Lung (tissue), 12 donors: ENCODE data around the gene EFCAB5. TPM values are rescaled to one million over a fixed set of nuclear protein-coding genes. Genes with fewer than 3 reads are reported as not detected.

Source experiments
- ATAC-seq: fragments of 200-7000 bp; cut with Tn5 transposase; one replicate; pipeline ENCODE4 v1.9.1; 2020; ENCODE audit warnings: moderate number of reproducible peaks; ENCODE audit not compliant: insufficient read depth, low FRiP score
- DNase-seq, 3 donors: peaks; one replicate each; pipeline ENCODE4 v3.0.0-alpha.2; 2013 to 2017
- H3K27ac ChIP-seq, 2 donors: one replicate each; pipeline ENCODE4 v1.5.1; 2013; ENCODE audit warnings: mild to moderate bottlenecking in 2 of 2, moderate library complexity in 2 of 2, control low read depth in 1 of 2, inconsistent platforms in 1 of 2, low read depth in 1 of 2, low read length in 1 of 2
- H3K27me3 ChIP-seq, 3 donors: one replicate each; pipeline ENCODE4 v1.5.1; 2013; ENCODE audit warnings: low read length in 2 of 3; ENCODE audit not compliant: control insufficient read depth in 3 of 3, insufficient read depth in 3 of 3
- H3K36me3 ChIP-seq, 4 donors: one replicate each; pipeline ENCODE4 v1.5.1; 2013; ENCODE audit warnings: low read length in 4 of 4, mild to moderate bottlenecking in 1 of 4, moderate library complexity in 1 of 4; ENCODE audit not compliant: control insufficient read depth in 4 of 4, insufficient read depth in 4 of 4
- H3K4me1 ChIP-seq, 5 donors: one replicate each; pipeline ENCODE4 v1.5.1; 2013; ENCODE audit warnings: low read length in 5 of 5, mild to moderate bottlenecking in 2 of 5, moderate library complexity in 1 of 5; ENCODE audit not compliant: control insufficient read depth in 5 of 5, insufficient read depth in 5 of 5
- H3K4me3 ChIP-seq: one replicate; pipeline ENCODE4 v1.5.1; 2013; ENCODE audit warnings: mild to moderate bottlenecking, control low read depth, moderate library complexity
- H3K9ac ChIP-seq, 2 donors: one replicate each; pipeline ENCODE4 v1.5.1; 2013; ENCODE audit warnings: low read length in 2 of 2, control low read depth in 1 of 2; ENCODE audit not compliant: insufficient read depth in 1 of 2
- H3K9me3 ChIP-seq, 4 donors: one replicate each; pipeline ENCODE4 v1.5.1; 2013; ENCODE audit warnings: low read length in 3 of 4, mild to moderate bottlenecking in 1 of 4, moderate library complexity in 1 of 4; ENCODE audit not compliant: control insufficient read depth in 4 of 4, insufficient read depth in 3 of 4
- WGBS, 2 donors: extraction: QIAGEN DNeasy Blood & Tissue Kit; methylation state at CpG; one replicate each; pipeline ENCODE4 v1.1.7; 2013; 5-methylcytosine and 5-hydroxymethylcytosine counted together
- polyA plus RNA-seq, 2 donors: library from polyadenylated mRNA; stranded (reverse); fragments of 200-250 nt; gene quantifications; one replicate each; pipeline ENCODE4 v1.2.1, GENCODE V29; 2013
- total RNA-seq, 2 donors: library from RNA; depleted of rRNA in 1 of 2; stranded (reverse); fragments of >200 nt in 1 of 2; gene quantifications; one replicate each; pipeline ENCODE4 v1.2.1, GENCODE V29; 2014 to 2021
- TF ChIP-seq, protein P1 (sequence below): IDR thresholded peaks from 2 replicates; pipeline ENCODE4 v1.5.1; 2012; ENCODE audit warnings: mild to moderate bottlenecking; ENCODE audit errors: control extremely low read depth, extremely low read depth
- donor health status: control.
- donor health status: control.
- donor health status: Bipolar disorder and iron deficiency.
- donor health status: healthy.
- donor health status: DM: yes; HTN: yes; CAD: no.

The EFCAB5 gene
- total and polyA plus RNA-seq, 4 donors = 0.09 to 2.2 (median 0.42) TPM

DNA sequence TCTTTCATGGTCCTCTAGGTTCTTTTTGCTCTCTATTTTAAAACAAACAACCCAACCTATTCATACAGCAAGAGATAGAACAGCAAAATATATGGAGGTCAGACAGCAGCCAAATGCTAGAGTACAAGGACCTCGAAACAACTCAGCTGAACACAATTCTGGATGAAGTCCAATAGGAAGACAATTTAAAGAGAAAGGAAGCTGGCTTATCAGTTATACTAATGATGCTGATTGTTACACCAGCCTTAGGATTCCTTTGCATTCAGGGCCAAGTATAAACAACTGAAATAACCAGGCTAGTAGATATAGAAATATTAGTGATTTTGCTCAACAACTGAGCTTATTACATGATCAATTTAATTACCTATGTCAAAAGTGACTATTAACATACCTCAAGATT is 13.9 kb upstream of the EFCAB5 start:
- Histone ChIP-seq H3K9me3 (no peaks in the 10 kb centered on the region), H3K9ac (peak overlapping the region in 1 of 2 donors; percentile 5), H3K4me1 (peaks cover 0 to 37% (median 9%) of the 10 kb centered on the region in 5 donors), H3K27ac (no peak overlapping the region), H3K36me3 (peaks cover 0 to 3% (median 0%) of the 10 kb centered on the region in 4 donors), H3K4me3 (no peak overlapping the region), H3K27me3 (no peaks in the 10 kb centered on the region)
- ATAC-seq (no peak), DNase-seq (peak in 2 of 3 donors; percentile 21 to 40)
- WGBS, 2 donors = 19 to 20% methylated on average over 1 of the region's 1 CpG
- TF ChIP-seq, protein P1, sequence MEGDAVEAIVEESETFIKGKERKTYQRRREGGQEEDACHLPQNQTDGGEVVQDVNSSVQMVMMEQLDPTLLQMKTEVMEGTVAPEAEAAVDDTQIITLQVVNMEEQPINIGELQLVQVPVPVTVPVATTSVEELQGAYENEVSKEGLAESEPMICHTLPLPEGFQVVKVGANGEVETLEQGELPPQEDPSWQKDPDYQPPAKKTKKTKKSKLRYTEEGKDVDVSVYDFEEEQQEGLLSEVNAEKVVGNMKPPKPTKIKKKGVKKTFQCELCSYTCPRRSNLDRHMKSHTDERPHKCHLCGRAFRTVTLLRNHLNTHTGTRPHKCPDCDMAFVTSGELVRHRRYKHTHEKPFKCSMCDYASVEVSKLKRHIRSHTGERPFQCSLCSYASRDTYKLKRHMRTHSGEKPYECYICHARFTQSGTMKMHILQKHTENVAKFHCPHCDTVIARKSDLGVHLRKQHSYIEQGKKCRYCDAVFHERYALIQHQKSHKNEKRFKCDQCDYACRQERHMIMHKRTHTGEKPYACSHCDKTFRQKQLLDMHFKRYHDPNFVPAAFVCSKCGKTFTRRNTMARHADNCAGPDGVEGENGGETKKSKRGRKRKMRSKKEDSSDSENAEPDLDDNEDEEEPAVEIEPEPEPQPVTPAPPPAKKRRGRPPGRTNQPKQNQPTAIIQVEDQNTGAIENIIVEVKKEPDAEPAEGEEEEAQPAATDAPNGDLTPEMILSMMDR = no peak

DNA sequence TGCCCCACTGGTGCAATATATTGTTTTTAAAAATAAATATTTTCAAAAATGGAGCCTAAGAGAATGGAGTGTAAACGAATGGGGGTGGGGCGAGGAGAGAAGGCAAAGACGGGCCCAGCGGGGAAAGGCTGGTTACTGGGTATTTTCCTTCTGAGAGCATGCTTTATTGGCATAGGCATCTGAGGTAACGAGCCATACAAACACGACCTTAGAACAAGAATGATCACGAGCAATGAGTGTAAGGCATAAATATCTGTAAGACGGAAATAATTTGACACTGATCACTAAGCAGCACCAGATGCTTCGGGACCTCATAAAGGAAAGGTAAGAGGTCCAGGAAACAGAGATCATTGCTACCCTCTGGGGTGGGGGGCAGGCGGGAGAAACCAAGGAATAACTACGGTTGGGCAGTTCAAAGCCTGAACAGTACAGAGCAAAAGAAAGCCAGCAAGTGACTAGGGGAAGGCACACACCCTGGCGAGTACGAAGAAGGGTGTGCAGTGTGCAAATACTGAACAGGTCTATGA is 12.4 kb upstream of the EFCAB5 start:
- WGBS, 2 donors = 1 to 2% methylated on average over 13 of the region's 13 CpGs
- peak; percentile 18 to 55 (median 40) for DNase-seq
- no peaks in the 10 kb centered on the region for H3K27me3 ChIP-seq

DNA sequence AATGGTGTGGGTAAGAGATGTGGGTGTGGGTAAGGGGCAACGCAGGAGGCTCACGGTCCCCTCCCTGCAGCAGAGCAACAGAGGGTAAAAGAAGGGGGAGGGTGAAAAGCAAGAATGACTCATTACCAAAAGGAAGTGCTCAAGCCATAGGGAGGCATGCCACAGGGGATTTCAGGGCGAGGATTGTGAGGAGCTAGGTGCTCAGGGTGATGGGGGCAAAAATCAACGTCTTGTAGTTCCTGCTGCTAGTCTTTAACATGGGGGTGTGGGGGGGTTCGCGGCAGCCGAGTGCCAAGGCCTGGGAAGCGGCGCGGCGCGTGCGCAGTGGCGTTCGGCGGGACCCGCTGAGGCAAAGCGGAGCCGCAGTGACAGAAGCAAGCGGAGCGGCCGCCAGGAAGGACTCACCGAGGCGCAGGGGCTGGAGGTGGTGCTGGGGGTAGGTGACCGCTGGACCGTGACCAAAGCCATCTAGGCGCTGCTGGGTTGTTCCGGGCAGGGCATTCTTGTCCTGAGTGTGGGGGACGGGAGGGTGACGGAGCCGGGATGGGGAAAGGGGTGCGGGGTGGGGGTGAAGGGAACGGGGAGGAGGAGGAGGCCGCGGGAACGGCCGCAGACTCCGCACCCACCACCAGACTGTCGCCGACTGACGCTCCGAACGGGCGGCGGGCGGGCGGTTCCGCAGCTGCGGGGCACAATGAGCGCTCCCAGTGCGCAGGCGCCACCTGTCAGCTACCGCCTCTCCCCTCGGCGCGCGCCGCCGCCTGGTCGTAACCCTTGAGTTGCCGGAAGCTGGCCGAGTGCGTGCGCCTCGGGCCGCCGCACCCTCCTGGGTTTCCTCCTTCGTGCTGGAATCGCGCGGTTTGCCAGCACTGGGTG is 11.7 kb upstream of the EFCAB5 start, which contains the start of gene SSH2:
TSS of gene SSH2 (minus strand) at position 696 of the 876 bp plus-strand sequence. CDS start at position 468, 228 bp downstream.
- ATAC-seq = peak; percentile 90
- H3K36me3 ChIP-seq = peaks cover 0 to 3% (median 0%) of the 10 kb centered on the region in 4 donors
- TF ChIP-seq, protein P1 = no peak

More for the DNA sequence above, 12.4 kb upstream of the EFCAB5 start:
- Histone ChIP-seq H3K9me3 (no peaks in the 10 kb centered on the region), H3K36me3 (peaks cover 0 to 3% (median 0%) of the 10 kb centered on the region in 4 donors), H3K4me3 (peak overlapping the region; percentile 78), H3K4me1 (peaks cover 0 to 37% (median 9%) of the 10 kb centered on the region in 5 donors), H3K27ac (peak overlapping the region; percentile 94 to 95), H3K9ac (peak overlapping the region; percentile 63 to 73)
- TF ChIP-seq, protein P1 = no peak
- peak; percentile 5 for ATAC-seq

More for the DNA sequence above, 11.7 kb upstream of the EFCAB5 start, which contains the start of gene SSH2:
- Histone ChIP-seq H3K9me3 (no peaks in the 10 kb centered on the region), H3K27me3 (no peaks in the 10 kb centered on the region), H3K27ac (peak within 1 kb of the TSS; percentile 94 to 95), H3K4me1 (peaks cover 0 to 37% (median 9%) of the 10 kb centered on the region in 5 donors), H3K9ac (peak within 1 kb of the TSS; percentile 63 to 73), H3K4me3 (peak within 1 kb of the TSS; percentile 78)
- 1% methylated on average over 61 to 71 of the region's 71 CpGs for WGBS, 2 donors
- DNase-seq = peak; percentile 87 to 88 (median 87)
